Sigmoid colon (tissue), 7 donors: ENCODE data around the gene CLINT1. TPM values are rescaled to one million over a fixed set of nuclear protein-coding genes. Genes with fewer than 3 reads are reported as not detected.

ENCODE experiments used
- DNase-seq: peaks from one replicate; pipeline ENCODE4 v3.0.0-alpha.2; 2019
- H3K27ac ChIP-seq, 4 donors: fragments of 200-600 bp; sonication (generic); one replicate each; pipeline ENCODE4 v1.5.1; 2016 to 2019; ENCODE audit warnings: mild to moderate bottlenecking in 1 of 4
- H3K27me3 ChIP-seq, 3 donors: fragments of 200-600 bp; sonication (generic); one replicate each; pipeline ENCODE4 v1.5.1; 2019; ENCODE audit warnings: mild to moderate bottlenecking in 1 of 3
- H3K36me3 ChIP-seq, 4 donors: fragments of 200-600 bp; sonication (generic); one replicate each; pipeline ENCODE4 v1.5.1; 2016 to 2019
- H3K4me1 ChIP-seq, 4 donors: fragments of 200-600 bp; sonication (generic); one replicate each; pipeline ENCODE4 v1.5.1; 2017 to 2019
- H3K4me3 ChIP-seq, 4 donors: fragments of 200-600 bp; sonication (generic); one replicate each; pipeline ENCODE4 v1.5.1; 2017 to 2019; ENCODE audit warnings: mild to moderate bottlenecking in 2 of 4, moderate library complexity in 1 of 4
- H3K9me3 ChIP-seq, 4 donors: fragments of 200-600 bp in 3 of 4; sonication (generic) in 3 of 4; one replicate each; pipeline versions ENCODE4 v1.5.1 to v1.6.1; 2013 to 2019
- EP300 ChIP-seq, 4 donors: sonication (generic); formaldehyde crosslinking; IDR thresholded peaks; one replicate each; pipeline ENCODE4 v1.6.1; 2017; ENCODE audit warnings: antibody characterized with exemption in 4 of 4
- POLR2A ChIP-seq, 2 donors: fragments of 450-650 bp; IDR thresholded peaks; one replicate each; pipeline ENCODE4 v1.6.1; 2016; ENCODE audit warnings: antibody characterized with exemption in 2 of 2, mild to moderate bottlenecking in 2 of 2, moderate library complexity in 2 of 2
- POLR2AphosphoS5 ChIP-seq, 4 donors: sonication (generic); formaldehyde crosslinking; IDR thresholded peaks; one replicate each; pipeline ENCODE4 v1.6.1; 2017; ENCODE audit warnings: antibody characterized with exemption in 4 of 4
- WGBS, 2 donors: extraction: QIAGEN DNeasy Blood & Tissue Kit; methylation state at CpG; one replicate each; pipeline ENCODE4 v1.1.7; 2013; 5-methylcytosine and 5-hydroxymethylcytosine counted together
- intact Hi-C: fragments of 100-400 bp; cut with DNase I; formaldehyde crosslinking; loops from one replicate; pipeline ENCODE4 v1.15.1; 2023
- polyA plus RNA-seq, 3 donors: library from polyadenylated mRNA; stranded (reverse); fragments of 200-250 nt; gene quantifications; one replicate each; pipeline ENCODE4 v1.2.3, GENCODE V29; 2013
- total RNA-seq, 4 donors: library from RNA; depleted of rRNA; stranded (reverse); fragments of >200 nt; gene quantifications; one replicate each; pipeline ENCODE4 v1.1.0, GENCODE V29; 2016
- TF ChIP-seq, protein P1 (sequence below), 4 experiments: fragments of 450-650 bp in 3 of 4; fragments of 200-600 bp in 1 of 4; IDR thresholded peaks; one replicate each; pipeline ENCODE4 v1.5.1; 2016 to 2019; ENCODE audit warnings: antibody characterized with exemption in 4 of 4, mild to moderate bottlenecking in 3 of 4, moderate library complexity in 2 of 4
- donor health status: healthy with polysubstance abuse.
- donor health status: Bipolar disorder and iron deficiency.
- donor health status: healthy.

The CLINT1 gene
- total and polyA plus RNA-seq, 7 donors: 40.2 to 171 (median 88.1) TPM

DNA sequence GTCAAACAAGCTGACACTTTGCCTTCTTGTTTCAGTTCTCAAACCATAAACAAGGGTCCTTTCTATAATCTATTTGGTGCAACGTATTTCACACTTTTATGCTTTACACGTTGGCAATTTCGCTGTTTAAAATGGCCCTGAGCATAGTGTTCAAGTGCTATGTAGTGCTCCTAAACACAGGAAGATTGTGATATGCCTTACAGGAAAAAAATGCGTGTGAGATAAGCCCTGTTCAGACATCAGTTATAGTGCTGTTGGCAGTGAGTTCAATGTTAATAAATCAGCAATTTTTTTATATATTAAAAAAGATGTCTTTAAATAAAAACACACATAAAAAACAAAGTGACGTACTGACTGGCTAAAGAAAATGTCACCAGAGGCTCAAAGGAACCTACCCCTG is 23.9 kb downstream of the CLINT1 start:
- H3K36me3 ChIP-seq: no peaks in the 10 kb centered on the region
- H3K4me1 ChIP-seq: peaks cover 0 to 26% (median 20%) of the 10 kb centered on the region in 4 donors
- 48 to 61% methylated on average over 5 of the region's 5 CpGs for WGBS, 2 donors
- no peaks in the 10 kb centered on the region for H3K27me3 ChIP-seq
- DNase-seq: no peak
- H3K27ac ChIP-seq: peak overlapping the region in 1 of 4 donors; percentile 20
- intact Hi-C loops: no loop called here
- no peak overlapping the region for H3K4me3 ChIP-seq
- TF ChIP-seq EP300 (IDR thresholded peaks at IDR 0.05): no peak
- TF ChIP-seq, protein P1, sequence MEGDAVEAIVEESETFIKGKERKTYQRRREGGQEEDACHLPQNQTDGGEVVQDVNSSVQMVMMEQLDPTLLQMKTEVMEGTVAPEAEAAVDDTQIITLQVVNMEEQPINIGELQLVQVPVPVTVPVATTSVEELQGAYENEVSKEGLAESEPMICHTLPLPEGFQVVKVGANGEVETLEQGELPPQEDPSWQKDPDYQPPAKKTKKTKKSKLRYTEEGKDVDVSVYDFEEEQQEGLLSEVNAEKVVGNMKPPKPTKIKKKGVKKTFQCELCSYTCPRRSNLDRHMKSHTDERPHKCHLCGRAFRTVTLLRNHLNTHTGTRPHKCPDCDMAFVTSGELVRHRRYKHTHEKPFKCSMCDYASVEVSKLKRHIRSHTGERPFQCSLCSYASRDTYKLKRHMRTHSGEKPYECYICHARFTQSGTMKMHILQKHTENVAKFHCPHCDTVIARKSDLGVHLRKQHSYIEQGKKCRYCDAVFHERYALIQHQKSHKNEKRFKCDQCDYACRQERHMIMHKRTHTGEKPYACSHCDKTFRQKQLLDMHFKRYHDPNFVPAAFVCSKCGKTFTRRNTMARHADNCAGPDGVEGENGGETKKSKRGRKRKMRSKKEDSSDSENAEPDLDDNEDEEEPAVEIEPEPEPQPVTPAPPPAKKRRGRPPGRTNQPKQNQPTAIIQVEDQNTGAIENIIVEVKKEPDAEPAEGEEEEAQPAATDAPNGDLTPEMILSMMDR (IDR thresholded peaks at IDR 0.05): no peak
- no peak for TF ChIP-seq POLR2A (IDR thresholded peaks at IDR 0.05)
- no peak for TF ChIP-seq POLR2AphosphoS5 (IDR thresholded peaks at IDR 0.05)
- no peaks in the 10 kb centered on the region for H3K9me3 ChIP-seq

DNA sequence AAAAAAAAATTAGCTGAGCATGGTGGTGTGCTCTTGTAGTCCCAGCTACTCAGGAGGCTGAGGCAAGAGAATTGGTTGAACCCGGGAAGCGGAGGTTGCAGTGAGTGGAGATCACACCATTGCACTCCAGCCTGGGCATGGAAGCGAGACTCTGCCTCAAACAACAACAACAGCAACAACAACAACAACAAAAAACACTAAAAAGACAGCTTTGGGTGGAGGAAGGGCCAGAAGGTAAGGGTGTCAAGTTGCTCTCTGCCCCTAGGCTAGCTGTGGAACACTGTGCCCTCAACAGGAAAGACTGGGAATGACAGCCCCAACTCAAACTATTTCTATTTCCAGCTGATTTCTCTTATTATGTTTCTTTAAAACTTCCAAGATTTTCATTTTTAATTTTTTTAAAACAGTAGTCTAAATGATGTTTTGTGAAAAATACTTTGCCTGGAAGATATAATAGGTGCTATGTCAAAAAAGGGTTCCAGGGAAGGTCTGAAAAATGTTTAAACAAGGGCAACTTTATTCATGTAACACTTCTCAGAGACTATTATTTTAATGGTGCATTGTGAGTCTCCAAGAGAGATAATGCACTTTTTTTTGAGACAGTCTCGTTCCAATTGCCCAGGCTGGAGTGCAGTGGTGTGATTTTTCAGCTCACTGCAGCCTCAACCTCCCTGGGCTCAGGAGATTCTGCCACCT is 29.9 kb downstream of the CLINT1 start:
- Histone ChIP-seq H3K9me3 (no peaks in the 10 kb centered on the region), H3K4me1 (peaks cover 0 to 60% (median 50%) of the 10 kb centered on the region in 4 donors), H3K27me3 (no peaks in the 10 kb centered on the region), H3K4me3 (no peak overlapping the region), H3K36me3 (no peaks in the 10 kb centered on the region), H3K27ac (peak overlapping the region; percentile 80 to 85 (median 84))
- intact Hi-C loops: no loop called here
- 92 to 95% methylated on average over 4 of the region's 4 CpGs for WGBS, 2 donors
- TF ChIP-seq POLR2AphosphoS5 (IDR thresholded peaks at IDR 0.05): no peak
- no peak for TF ChIP-seq POLR2A (IDR thresholded peaks at IDR 0.05)
- TF ChIP-seq, protein P1 (IDR thresholded peaks at IDR 0.05): no peak
- TF ChIP-seq EP300 (IDR thresholded peaks at IDR 0.05): no peak
- DNase-seq: no peak

DNA sequence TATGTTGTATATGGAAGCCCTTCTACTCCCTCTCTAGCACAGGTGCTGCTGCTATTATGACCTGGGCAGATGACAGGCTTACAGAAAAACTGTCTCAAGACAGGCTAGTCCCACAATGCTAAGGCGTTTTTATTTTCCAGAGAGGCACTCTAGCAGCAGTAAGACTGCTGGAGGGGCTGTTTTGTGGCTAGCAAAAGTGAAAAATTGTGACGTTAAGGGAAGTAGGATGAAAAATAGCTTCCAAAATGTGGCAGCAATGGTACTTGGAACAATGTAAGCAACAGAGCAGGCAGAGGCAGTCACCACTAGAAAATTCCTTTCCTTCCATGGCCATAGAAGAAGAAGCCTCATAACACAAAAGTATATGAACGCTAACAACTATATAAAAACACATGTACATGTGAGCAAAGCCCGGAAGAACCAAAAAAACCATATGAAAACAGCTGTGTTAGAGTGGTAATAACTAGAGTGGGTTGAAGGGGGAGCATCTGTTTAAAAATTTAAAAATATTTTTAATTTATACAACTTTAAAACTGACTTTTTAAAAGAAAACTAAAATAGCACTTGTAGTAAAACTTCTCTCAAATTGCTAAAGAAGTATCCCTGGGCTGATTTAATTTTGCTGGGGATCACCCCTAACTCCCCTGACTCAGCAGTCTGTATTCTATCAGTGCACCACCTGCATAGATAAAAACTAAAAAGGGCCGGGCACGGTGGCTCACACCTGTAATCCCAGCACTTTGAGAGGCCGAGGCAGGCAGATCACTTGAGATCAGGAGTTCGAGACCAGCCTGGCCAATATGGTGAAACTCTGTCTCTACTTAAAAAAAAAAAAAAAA is 30.6 kb downstream of the CLINT1 start:
- no peaks in the 10 kb centered on the region for H3K9me3 ChIP-seq
- DNase-seq: no peak
- TF ChIP-seq, protein P1 (IDR thresholded peaks at IDR 0.05): no peak
- TF ChIP-seq POLR2AphosphoS5 (IDR thresholded peaks at IDR 0.05) (no peak), EP300 (IDR thresholded peaks at IDR 0.05) (no peak), POLR2A (IDR thresholded peaks at IDR 0.05) (no peak)
- peak overlapping the region in 1 of 4 donors; percentile 10 for H3K4me3 ChIP-seq
- WGBS, 2 donors: 49 to 59% methylated on average over 8 of the region's 8 CpGs
- peak overlapping the region; percentile 80 to 85 (median 84) for H3K27ac ChIP-seq
- intact Hi-C loops: no loop called here
- H3K27me3 ChIP-seq: no peaks in the 10 kb centered on the region
- no peaks in the 10 kb centered on the region for H3K36me3 ChIP-seq
- H3K4me1 ChIP-seq: peaks cover 0 to 65% (median 58%) of the 10 kb centered on the region in 4 donors

DNA sequence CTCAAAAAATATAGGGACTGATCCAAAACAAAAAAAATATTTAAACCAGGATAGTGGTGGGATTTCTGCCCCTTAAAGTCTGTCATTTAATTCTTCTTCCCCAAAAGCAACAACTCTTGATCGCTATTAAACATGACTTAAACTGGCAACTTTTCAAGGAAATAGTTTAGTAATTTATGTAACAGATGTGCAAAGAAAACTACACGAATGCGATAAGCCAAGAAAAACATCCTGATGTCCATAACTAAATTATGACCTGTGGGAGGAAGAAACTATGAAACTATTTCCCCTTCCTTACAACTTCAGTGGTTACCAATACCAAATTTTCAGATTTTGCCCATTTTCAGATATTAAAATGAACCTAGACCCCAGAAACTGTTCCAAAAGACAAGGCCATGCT is 31.5 kb downstream of the CLINT1 start:
- Histone ChIP-seq H3K36me3 (no peaks in the 10 kb centered on the region), H3K9me3 (no peaks in the 10 kb centered on the region), H3K27me3 (no peaks in the 10 kb centered on the region), H3K27ac (peak overlapping the region; percentile 80 to 85 (median 84)), H3K4me1 (peaks cover 0 to 68% (median 62%) of the 10 kb centered on the region in 4 donors), H3K4me3 (no peak overlapping the region)
- WGBS, 2 donors: 23 to 33% methylated on average over 3 of the region's 3 CpGs
- intact Hi-C loops: no loop called here
- DNase-seq: no peak
- TF ChIP-seq POLR2A (IDR thresholded peaks at IDR 0.05): no peak
- TF ChIP-seq, protein P1 (IDR thresholded peaks at IDR 0.05): no peak
- no peak for TF ChIP-seq EP300 (IDR thresholded peaks at IDR 0.05)
- no peak for TF ChIP-seq POLR2AphosphoS5 (IDR thresholded peaks at IDR 0.05)
